RWPE2 (cell line): ENCODE data around the gene GRB10.
"Not testable (repeated sequence)": the region's sequence is repeated elsewhere in the genome, so short reads cannot be mapped to it uniquely, and the experiment has no call there.

Source experiments
- ATAC-seq: fragments of 200-7000 bp; cut with Tn5 transposase; 3 replicates; pipeline ENCODE4 v1.9.1; 2021; ENCODE audit warnings: low read depth
- DNase-seq: peaks from one replicate; pipeline ENCODE4 v3.0.0-alpha.2; 2020; ENCODE audit warnings: low spot score
- H3K27ac ChIP-seq: fragments of 450-650 bp; 2 replicates; pipeline ENCODE4 v1.5.1; 2017; ENCODE audit warnings: mild to moderate bottlenecking; ENCODE audit not compliant: poor library complexity, severe bottlenecking
- H3K27me3 ChIP-seq: fragments of 250-450 bp; sonication (Bioruptor Pico); 2 replicates; pipeline ENCODE4 v1.5.1; 2021; ENCODE audit warnings: mild to moderate bottlenecking, moderate library complexity; ENCODE audit not compliant: insufficient read depth, poor library complexity, severe bottlenecking
- H3K36me3 ChIP-seq: fragments of 250-450 bp; sonication (Bioruptor Pico); 2 replicates; pipeline ENCODE4 v1.5.1; 2020; ENCODE audit warnings: low read depth, mild to moderate bottlenecking, moderate library complexity
- H3K4me1 ChIP-seq: fragments of 250-450 bp; sonication (Bioruptor Pico); 2 replicates; pipeline ENCODE4 v1.5.1; 2021; ENCODE audit warnings: mild to moderate bottlenecking, moderate library complexity; ENCODE audit not compliant: insufficient read depth, poor library complexity, severe bottlenecking
- H3K4me3 ChIP-seq: fragments of 250-450 bp; sonication (Bioruptor Pico); 2 replicates; pipeline ENCODE4 v1.5.1; 2021; ENCODE audit warnings: mild to moderate bottlenecking, moderate library complexity; ENCODE audit not compliant: severe bottlenecking
- H3K9me3 ChIP-seq: fragments of 250-450 bp; sonication (Bioruptor Pico); 2 replicates; pipeline ENCODE4 v1.5.1; 2021; ENCODE audit warnings: mild to moderate bottlenecking, moderate library complexity; ENCODE audit not compliant: severe bottlenecking
- CTCF ChIP-seq: fragments of 450-650 bp; IDR thresholded peaks from one replicate; pipeline ENCODE4 v1.5.1; 2017; ENCODE audit warnings: mild to moderate bottlenecking, moderate library complexity; ENCODE audit not compliant: poor library complexity, severe bottlenecking

GRB10 gene

GRCh38 chr7:50580057-50580456 lies 202.6 kb downstream of the GRB10 start:
- Histone ChIP-seq H3K4me3 (no peak overlapping the region), H3K27ac (no peak overlapping the region), H3K27me3 (no peaks in the 10 kb centered on the region), H3K9me3 (no peaks in the 10 kb centered on the region), H3K4me1 (peaks cover 5% of the 10 kb centered on the region), H3K36me3 (no peaks in the 10 kb centered on the region)
- ATAC-seq (no peak), DNase-seq (no peak)
- no peak for TF ChIP-seq CTCF

GRCh38 chr7:50578105-50578504 lies 204.6 kb downstream of the GRB10 start:
- H3K4me1 ChIP-seq, ATAC-seq, H3K36me3 ChIP-seq, H3K4me3 ChIP-seq, H3K27ac ChIP-seq, H3K9me3 ChIP-seq, H3K27me3 ChIP-seq, DNase-seq: not testable (repeated sequence)

- DNase-seq: no peak
- no peak overlapping the region for H3K4me3 ChIP-seq
- H3K9me3 ChIP-seq: no peaks in the 10 kb centered on the region
- no peak for TF ChIP-seq CTCF
- no peaks in the 10 kb centered on the region for H3K36me3 ChIP-seq
- ATAC-seq: no peak
- H3K4me1 ChIP-seq: no peaks in the 10 kb centered on the region
- no peak overlapping the region for H3K27ac ChIP-seq
- H3K27me3 ChIP-seq: no peaks in the 10 kb centered on the region
Measured at GRCh38 chr7:50577569-50577968, 205.1 kb downstream of the GRB10 start.

- H3K36me3 ChIP-seq, H3K4me3 ChIP-seq, H3K4me1 ChIP-seq, H3K27ac ChIP-seq, H3K27me3 ChIP-seq, ATAC-seq, H3K9me3 ChIP-seq, DNase-seq: not testable (repeated sequence)
Measured at GRCh38 chr7:50576388-50576787, 206.3 kb downstream of the GRB10 start.

- ATAC-seq (no peak), DNase-seq (no peak)
- Histone ChIP-seq H3K27ac (no peak overlapping the region), H3K27me3 (peaks cover 14% of the 10 kb centered on the region), H3K4me1 (no peaks in the 10 kb centered on the region), H3K9me3 (no peaks in the 10 kb centered on the region), H3K4me3 (no peak overlapping the region), H3K36me3 (no peaks in the 10 kb centered on the region)
- TF ChIP-seq CTCF: no peak
Measured at GRCh38 chr7:50567715-50568261, 214.9 kb downstream of the GRB10 start.

- H3K9me3 ChIP-seq: no peaks in the 10 kb centered on the region
- no peaks in the 10 kb centered on the region for H3K4me1 ChIP-seq
- no peak for DNase-seq
- H3K27ac ChIP-seq: no peak overlapping the region
- peaks cover 14% of the 10 kb centered on the region for H3K27me3 ChIP-seq
- H3K4me3 ChIP-seq: no peak overlapping the region
- TF ChIP-seq CTCF: no peak
- no peak for ATAC-seq
- H3K36me3 ChIP-seq: no peaks in the 10 kb centered on the region
Measured at GRCh38 chr7:50565977-50566376, 216.7 kb downstream of the GRB10 start.
